ENCODE results near the gene STAT2. TPM values are rescaled to one million over a fixed set of nuclear protein-coding genes. Genes with fewer than 3 reads are reported as not detected.
A peak's percentile ranks its signal among the peaks of the same experiment; 100 is the strongest.

STAT2 gene
- total and polyA plus RNA-seq, 9 of the 15 experiments (the other 6 are each of a cell fraction or from before 2014, with no cell fraction given) = 15.5 to 46.9 (median 40.1) TPM

DNA sequence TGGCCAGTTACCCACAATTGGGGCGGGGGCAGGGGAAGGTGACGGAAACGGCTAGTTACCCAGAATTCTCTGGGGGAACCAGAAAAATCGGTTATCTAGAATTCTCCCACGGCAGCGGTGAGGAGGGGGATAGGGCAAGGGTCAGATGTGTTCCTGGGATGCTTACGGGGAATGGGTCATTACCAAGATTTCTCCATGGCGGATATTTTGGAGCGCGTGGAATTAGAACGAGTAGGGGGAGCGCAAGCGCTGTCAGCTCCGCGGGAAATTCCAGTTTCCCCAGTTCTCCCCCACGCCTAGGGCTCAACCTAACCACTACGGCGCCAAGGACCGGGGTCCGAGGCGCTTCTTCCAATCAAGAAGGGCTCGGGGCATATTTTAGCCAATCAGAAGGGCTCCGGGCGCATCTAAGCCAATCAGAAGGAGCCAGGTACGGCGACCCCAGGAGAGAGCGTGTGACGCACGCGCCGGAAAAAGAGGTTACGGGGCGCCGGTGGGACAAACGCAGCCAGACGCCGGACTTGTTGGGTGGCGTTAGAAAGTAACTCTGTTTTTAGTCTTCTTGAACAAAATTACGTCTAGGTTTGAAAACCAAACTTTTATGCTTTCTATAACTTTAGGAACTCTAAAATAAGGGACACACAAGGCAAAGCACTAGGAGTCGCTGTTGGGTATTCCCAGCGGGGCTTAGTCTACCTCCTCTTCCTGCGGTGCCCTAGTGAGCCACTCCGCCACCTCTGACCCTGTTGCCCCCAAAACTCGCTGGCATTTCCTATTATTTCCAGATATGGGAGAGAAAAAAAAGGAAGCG lies 26.0 kb downstream of the STAT2 start, which contains the start of gene PAN2 (continued):
- TF ChIP-seq SIN3A (IDR thresholded peaks at IDR 0.05; ENCODE audit: borderline replicate concordance in 2 of 2, control insufficient read depth in 1 of 2, low read depth in 2 of 2, low read length in 2 of 2) = peak in 1 of 2 experiments; percentile 66; a peak in 1 of 4 replicates
- peak; percentile 43; the same call in 1 of the 2 replicates for TF ChIP-seq ETS1 (conservative IDR thresholded peaks at IDR 0.05; ENCODE audit: control insufficient read depth, low read depth, low read length)
- peak; percentile 69; the same call in 1 of the 2 replicates for TF ChIP-seq ZNF740 (CRISPR knock-in tag; IDR thresholded peaks at IDR 0.05)
- TF ChIP-seq ZNF740 (tag; IDR thresholded peaks at IDR 0.05) = peak in 1 of 2 experiments; percentile 76; a peak in 2 of 4 replicates
- peak; percentile 16 for TF ChIP-seq NUFIP1 (IDR thresholded peaks at IDR 0.05; ENCODE audit: partially characterized antibody)
- peak; percentile 91 for TF ChIP-seq RBM25 (IDR thresholded peaks at IDR 0.05; ENCODE audit: low read depth, low read length, severe bottlenecking)
- peak; percentile 16; the same call in 1 of the 2 replicates for TF ChIP-seq STAT5A (IDR thresholded peaks at IDR 0.05; ENCODE audit: borderline replicate concordance, low read length)
- TF ChIP-seq JUND (IDR thresholded peaks at IDR 0.05; ENCODE audit: borderline replicate concordance, low read depth, low read length) = no peak; the same call in none of the 2 replicates
- TF ChIP-seq JUND (tag; IDR thresholded peaks at IDR 0.05; ENCODE audit: borderline replicate concordance, low read depth, low read length) = peak; percentile 53; the same call in 1 of the 3 replicates
- no peak for TF ChIP-seq CBX8 (IDR thresholded peaks at IDR 0.05; ENCODE audit: borderline replicate concordance, extremely low read depth, low read depth, low read length, poor library complexity, severe bottlenecking)
- peak; percentile 48 to 77; a peak in 3 of 4 replicates for TF ChIP-seq TEAD1 (CRISPR knock-in tag; IDR thresholded peaks at IDR 0.05)
- TF ChIP-seq KDM5B (IDR thresholded peaks at IDR 0.05; ENCODE audit: insufficient replicate concordance, low read depth, low read length) = peak; percentile 74
- TF ChIP-seq JUN (IDR thresholded peaks at IDR 0.05; ENCODE audit: borderline replicate concordance, low read depth, low read length) = peak; percentile 58; the same call in 1 of the 2 replicates
- no peak for TF ChIP-seq JUN (CRISPR knock-in tag; IDR thresholded peaks at IDR 0.05; ENCODE audit: borderline replicate concordance)
- TF ChIP-seq TRIM24 (IDR thresholded peaks at IDR 0.05) = peak in 1 of 2 experiments; percentile 29; a peak in 1 of 4 replicates
- TF ChIP-seq DDX20 (tag; IDR thresholded peaks at IDR 0.05; ENCODE audit: low read depth) = 0 out of 2 replicates have a peak, but pooled peaks have one; percentile 59
- TF ChIP-seq, protein P1, sequence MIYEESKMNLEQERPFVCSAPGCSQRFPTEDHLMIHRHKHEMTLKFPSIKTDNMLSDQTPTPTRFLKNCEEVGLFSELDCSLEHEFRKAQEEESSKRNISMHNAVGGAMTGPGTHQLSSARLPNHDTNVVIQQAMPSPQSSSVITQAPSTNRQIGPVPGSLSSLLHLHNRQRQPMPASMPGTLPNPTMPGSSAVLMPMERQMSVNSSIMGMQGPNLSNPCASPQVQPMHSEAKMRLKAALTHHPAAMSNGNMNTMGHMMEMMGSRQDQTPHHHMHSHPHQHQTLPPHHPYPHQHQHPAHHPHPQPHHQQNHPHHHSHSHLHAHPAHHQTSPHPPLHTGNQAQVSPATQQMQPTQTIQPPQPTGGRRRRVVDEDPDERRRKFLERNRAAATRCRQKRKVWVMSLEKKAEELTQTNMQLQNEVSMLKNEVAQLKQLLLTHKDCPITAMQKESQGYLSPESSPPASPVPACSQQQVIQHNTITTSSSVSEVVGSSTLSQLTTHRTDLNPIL (CRISPR knock-in tag; IDR thresholded peaks at IDR 0.05) = 0 out of 2 replicates have a peak, but pooled peaks have one; percentile 54
- TF ChIP-seq POLR3G (IDR thresholded peaks at IDR 0.05; ENCODE audit: extremely low read depth, insufficient read length, insufficient replicate concordance) = no peak
- TF ChIP-seq BCL6 (CRISPR knock-in tag; IDR thresholded peaks at IDR 0.05) = 0 out of 2 replicates have a peak, but pooled peaks have one; percentile 23
- 0 out of 4 replicates have a peak, but pooled peaks of 1 of the 2 experiments have one; percentile 20 for TF ChIP-seq KDM4B (IDR thresholded peaks at IDR 0.05; ENCODE audit: borderline replicate concordance in 2 of 2, low read depth in 1 of 2)

Data from K562 (cell line).